T-helper 22 cell (primary cell): ENCODE measurements around the gene ZBTB48.

Experiments used
- DNase-seq: peaks from one replicate; pipeline ENCODE4 v3.0.0-alpha.2; 2020; ENCODE audit warnings: low read depth

The ZBTB48 gene

GRCh38 chr1:6572653-6573383 lies 7.0 kb upstream of the ZBTB48 start:
- DNase-seq: no peak

GRCh38 chr1:6574025-6574620 lies 5.7 kb upstream of the ZBTB48 start:
- no peak for DNase-seq

- DNase-seq: no peak
Measured at GRCh38 chr1:6574818-6575217, 5.0 kb upstream of the ZBTB48 start.

GRCh38 chr1:6577831-6578525 lies 1.8 kb upstream of the ZBTB48 start:
- DNase-seq: no peak

GRCh38 chr1:6578624-6579373 lies 995 bp upstream of the ZBTB48 start:
- DNase-seq: no peak

- no peak for DNase-seq
Measured at GRCh38 chr1:6580119-6580592, 362 bp downstream of the ZBTB48 start.

- DNase-seq: no peak
Measured at GRCh38 chr1:6580593-6581409, 1.0 kb downstream of the ZBTB48 start.

- no peak for DNase-seq
Measured at GRCh38 chr1:6581561-6582305, 1.9 kb downstream of the ZBTB48 start.

- DNase-seq: no peak
Measured at GRCh38 chr1:6582370-6582769, 2.6 kb downstream of the ZBTB48 start.

GRCh38 chr1:6584126-6585080 lies 4.6 kb downstream of the ZBTB48 start:
- DNase-seq: no peak

- no peak for DNase-seq
Measured at GRCh38 chr1:6585081-6585722, 5.4 kb downstream of the ZBTB48 start.

- no peak for DNase-seq
Measured at GRCh38 chr1:6585841-6586240, 6.0 kb downstream of the ZBTB48 start.

GRCh38 chr1:6586404-6586816 lies 6.6 kb downstream of the ZBTB48 start:
- DNase-seq: no peak

GRCh38 chr1:6587261-6588005 lies 7.6 kb downstream of the ZBTB48 start:
- DNase-seq: no peak

GRCh38 chr1:6588128-6588892 lies 8.5 kb downstream of the ZBTB48 start:
- DNase-seq: no peak

- DNase-seq: no peak
Measured at GRCh38 chr1:6588893-6589520, 9.2 kb downstream of the ZBTB48 start.

GRCh38 chr1:6590046-6590445 lies 10.3 kb downstream of the ZBTB48 start:
- no peak for DNase-seq
